Caco-2 (cell line): ENCODE results near the gene ATP1B2. TPM values are rescaled to one million over a fixed set of nuclear protein-coding genes. Genes with fewer than 3 reads are reported as not detected.

ENCODE experiments used
- BruUV-seq: library from RNA; stranded (reverse); fragments of 400-500 nt; replicated peaks from 2 replicates; lab custom pipeline; 2021; lab: Mats Ljungman, UMichigan
- CTCF ChIA-PET: fragments of 300-600 bp; sonication (Branson Sonifier 250); formaldehyde crosslinking; loops from one replicate; lab custom pipeline; 2022; ENCODE audit warnings: antibody characterized with exemption; lab: Charles Lee
- POLR2A ChIA-PET: fragments of 300-600 bp; sonication (Branson Sonifier 250); formaldehyde crosslinking; loops from one replicate; lab custom pipeline; 2022; ENCODE audit warnings: antibody characterized with exemption; lab: Charles Lee
- DNase-seq, 2 experiments: peaks; one replicate each; pipeline versions ENCODE4 v3.0.0 to v3.0.0-alpha.2; 2020 to 2022
- H3K27me3 ChIP-seq: replicated peaks from 2 replicates; pipeline ENCODE4 v1.6.0; 2011; ENCODE audit warnings: low read length; ENCODE audit not compliant: control insufficient read depth, insufficient read depth
- H3K36me3 ChIP-seq: 2 replicates; pipeline ENCODE4 v1.5.1; 2011; ENCODE audit warnings: low read length; ENCODE audit not compliant: control insufficient read depth, insufficient read depth
- H3K4me1 ChIP-seq: fragments of 250-450 bp; sonication (Bioruptor Pico); 2 replicates; pipeline ENCODE4 v1.5.1; 2020; ENCODE audit warnings: mild to moderate bottlenecking
- H3K4me3 ChIP-seq: 2 replicates; pipeline ENCODE4 v1.5.1; 2011; ENCODE audit warnings: low read depth, mild to moderate bottlenecking, control low read depth, low read length
- H3K9me3 ChIP-seq: fragments of 250-450 bp; sonication (Bioruptor Pico); 2 replicates; pipeline ENCODE4 v1.5.1; 2020; ENCODE audit warnings: mild to moderate bottlenecking, moderate library complexity
- H3K27ac Mint-ChIP-seq: one replicate; pipeline ENCODE4 v1.8.0; 2022; ENCODE audit warnings: mixed read lengths; ENCODE audit not compliant: unreplicated experiment
- H3K27me3 Mint-ChIP-seq: one replicate; pipeline ENCODE4 v1.8.0; 2022; ENCODE audit warnings: mixed read lengths; ENCODE audit not compliant: insufficient read depth, unreplicated experiment
- H3K36me3 Mint-ChIP-seq: one replicate; pipeline ENCODE4 v1.8.0; 2022; ENCODE audit warnings: mild to moderate bottlenecking, mixed read lengths; ENCODE audit not compliant: insufficient read depth, unreplicated experiment
- H3K4me1 Mint-ChIP-seq: one replicate; pipeline ENCODE4 v1.8.0; 2022; ENCODE audit warnings: low read depth, mixed read lengths; ENCODE audit not compliant: unreplicated experiment
- H3K4me3 Mint-ChIP-seq: one replicate; pipeline ENCODE4 v1.8.0; 2022; ENCODE audit warnings: mild to moderate bottlenecking, moderate library complexity, mixed read lengths; ENCODE audit not compliant: unreplicated experiment
- H3K9me3 Mint-ChIP-seq: one replicate; pipeline ENCODE4 v1.8.0; 2022; ENCODE audit warnings: mixed read lengths; ENCODE audit not compliant: unreplicated experiment
- CTCF ChIP-seq, 2 experiments: fragments of 200-600 bp in 1 of 2; IDR thresholded peaks; 1 replicate in 1 of 2; 2 replicates in 1 of 2; pipeline versions ENCODE4 v1.5.1 to v1.8.0; 2011 to 2022; ENCODE audit warnings: antibody characterized with exemption in 1 of 2, control low read depth in 1 of 2, inconsistent platforms in 1 of 2, low read depth in 1 of 2, low read length in 1 of 2, mild to moderate bottlenecking in 1 of 2, moderate library complexity in 1 of 2; ENCODE audit not compliant: insufficient read depth in 1 of 2, severe bottlenecking in 1 of 2, unreplicated experiment in 1 of 2
- intact Hi-C: fragments of 100-400 bp; cut with micrococcal nuclease; formaldehyde crosslinking; loops from one replicate; pipeline ENCODE4 v1.10.0; 2022; ENCODE audit not compliant: unreplicated experiment
- total RNA-seq: library from RNA; stranded (reverse); gene quantifications from 2 replicates; pipeline ENCODE4 v1.2.3, GENCODE V29; 2022

ATP1B2 gene
- total RNA-seq, 1 experiment from 2014 or later = 0.11 TPM

DNA sequence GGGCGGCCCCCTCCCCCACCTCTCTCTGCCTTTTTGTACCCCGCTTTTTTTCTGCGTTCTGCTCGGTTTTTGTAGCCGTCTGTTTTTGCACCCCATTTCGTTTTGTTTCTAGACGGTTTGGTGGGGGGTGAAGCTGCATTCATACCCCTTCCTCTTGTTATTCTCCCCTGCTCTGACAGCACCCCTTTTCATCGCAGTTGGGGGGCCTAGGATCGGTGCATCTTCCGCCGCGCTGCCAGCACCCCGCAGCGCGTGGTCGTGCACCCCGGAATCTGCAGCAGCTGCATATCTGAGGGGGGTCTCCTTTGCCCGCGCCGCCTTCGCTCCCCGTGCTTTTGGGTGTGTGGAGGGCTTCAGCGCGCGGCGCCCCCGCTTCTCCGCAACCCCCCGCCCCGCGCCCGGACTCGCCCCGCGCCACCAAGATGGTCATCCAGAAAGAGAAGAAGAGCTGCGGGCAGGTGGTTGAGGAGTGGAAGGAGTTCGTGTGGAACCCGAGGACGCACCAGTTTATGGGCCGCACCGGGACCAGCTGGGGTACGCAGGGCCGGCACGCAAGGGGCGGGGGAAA, 455 bp downstream of the ATP1B2 start:
- no peaks in the 10 kb centered on the region for H3K4me1 ChIP-seq
- Mint-ChIP-seq H3K36me3 (no peaks in the 10 kb centered on the region), H3K9me3 (no peaks in the 10 kb centered on the region), H3K27ac (no peak overlapping the region), H3K4me3 (peak overlapping the region; percentile 80), H3K27me3 (peaks cover 9% of the 10 kb centered on the region), H3K4me1 (peaks cover 10% of the 10 kb centered on the region)
- no peaks in the 10 kb centered on the region for H3K9me3 ChIP-seq
- no peaks in the 10 kb centered on the region for H3K27me3 ChIP-seq
- no peak for DNase-seq
- peak overlapping the region; percentile 35 for H3K4me3 ChIP-seq
- no TSS peak for BruUV-seq
- ChIA-PET CTCF (interaction anchor here (0.6 to 1.3 kb wide), 6 partner anchors 9 to 370 kb away, joined by 3 to 10 read pairs (median 7); partner anchors contain the start of genes FXR2, NAA38 and TP53), POLR2A (interaction anchor here (0.6 to 2.7 kb wide), 8 partner anchors 8 to 407 kb away, joined by 3 to 24 read pairs (median 4); partner anchors contain the start of genes EFNB3, MPDU1, TP53 and WRAP53)
- TF ChIP-seq CTCF (IDR thresholded peaks at IDR 0.05; ENCODE audit: insufficient read depth in 1 of 2, low read depth in 1 of 2, low read length in 1 of 2, severe bottlenecking in 1 of 2, unreplicated experiment in 1 of 2) = no peak
- intact Hi-C loops = no loop called here
- H3K36me3 ChIP-seq = no peaks in the 10 kb centered on the region

DNA sequence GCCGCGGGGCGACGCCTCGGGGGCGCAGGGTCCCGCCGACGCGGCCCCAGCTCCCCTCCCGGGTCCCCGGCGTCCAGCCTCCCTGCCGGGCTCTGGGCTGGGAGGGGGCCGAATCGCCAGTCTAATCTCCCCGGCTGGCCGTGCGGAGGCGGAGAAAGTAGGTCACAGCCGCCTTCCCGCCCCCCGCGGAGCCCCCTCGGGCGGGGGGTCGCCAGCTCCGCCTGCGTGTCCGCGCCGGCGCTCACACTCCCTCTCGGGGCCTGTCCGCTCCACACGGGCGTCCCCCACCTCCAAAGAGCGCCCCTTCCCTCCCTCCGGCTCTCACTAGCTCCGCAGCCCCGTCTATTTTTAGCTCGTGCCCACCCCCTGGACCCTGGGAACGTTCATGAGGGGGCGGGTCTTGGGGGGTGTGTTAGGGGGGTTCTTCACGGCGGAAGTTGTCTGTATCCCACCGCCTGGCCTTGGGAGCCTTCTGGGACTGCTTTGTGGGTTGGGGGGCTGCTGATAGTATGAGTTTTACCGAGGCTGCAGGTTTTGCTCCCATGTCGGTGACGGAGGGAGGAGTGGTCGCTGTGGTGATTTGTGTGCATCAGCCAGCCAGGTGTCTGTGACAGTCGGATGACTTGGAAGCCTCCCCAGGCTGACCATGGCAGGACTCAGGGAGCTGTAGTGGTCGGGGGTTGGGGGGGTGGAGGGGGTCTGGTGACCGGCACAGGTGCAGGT, 1.1 kb downstream of the ATP1B2 start:
- Mint-ChIP-seq H3K27me3 (peaks cover 9% of the 10 kb centered on the region), H3K36me3 (no peaks in the 10 kb centered on the region), H3K9me3 (no peaks in the 10 kb centered on the region), H3K27ac (no peak overlapping the region), H3K4me3 (peak overlapping the region; percentile 80), H3K4me1 (peaks cover 10% of the 10 kb centered on the region)
- Histone ChIP-seq H3K27me3 (no peaks in the 10 kb centered on the region), H3K36me3 (no peaks in the 10 kb centered on the region), H3K4me1 (no peaks in the 10 kb centered on the region), H3K9me3 (no peaks in the 10 kb centered on the region), H3K4me3 (peak overlapping the region; percentile 35)
- intact Hi-C loops = no loop called here
- no TSS peak for BruUV-seq
- DNase-seq = no peak
- no peak for TF ChIP-seq CTCF (IDR thresholded peaks at IDR 0.05; ENCODE audit: insufficient read depth in 1 of 2, low read depth in 1 of 2, low read length in 1 of 2, severe bottlenecking in 1 of 2, unreplicated experiment in 1 of 2)
- CTCF ChIA-PET = interaction anchor here (0.6 to 1.3 kb wide), 2 partner anchors 8 to 37 kb away, joined by 6 to 8 read pairs; partner anchors contain the start of gene FXR2
- POLR2A ChIA-PET = interaction anchor here (0.6 to 2.7 kb wide), 6 partner anchors 20 to 406 kb away, joined by 3 to 24 read pairs (median 4); partner anchors contain the start of genes EFNB3, TP53 and WRAP53

DNA sequence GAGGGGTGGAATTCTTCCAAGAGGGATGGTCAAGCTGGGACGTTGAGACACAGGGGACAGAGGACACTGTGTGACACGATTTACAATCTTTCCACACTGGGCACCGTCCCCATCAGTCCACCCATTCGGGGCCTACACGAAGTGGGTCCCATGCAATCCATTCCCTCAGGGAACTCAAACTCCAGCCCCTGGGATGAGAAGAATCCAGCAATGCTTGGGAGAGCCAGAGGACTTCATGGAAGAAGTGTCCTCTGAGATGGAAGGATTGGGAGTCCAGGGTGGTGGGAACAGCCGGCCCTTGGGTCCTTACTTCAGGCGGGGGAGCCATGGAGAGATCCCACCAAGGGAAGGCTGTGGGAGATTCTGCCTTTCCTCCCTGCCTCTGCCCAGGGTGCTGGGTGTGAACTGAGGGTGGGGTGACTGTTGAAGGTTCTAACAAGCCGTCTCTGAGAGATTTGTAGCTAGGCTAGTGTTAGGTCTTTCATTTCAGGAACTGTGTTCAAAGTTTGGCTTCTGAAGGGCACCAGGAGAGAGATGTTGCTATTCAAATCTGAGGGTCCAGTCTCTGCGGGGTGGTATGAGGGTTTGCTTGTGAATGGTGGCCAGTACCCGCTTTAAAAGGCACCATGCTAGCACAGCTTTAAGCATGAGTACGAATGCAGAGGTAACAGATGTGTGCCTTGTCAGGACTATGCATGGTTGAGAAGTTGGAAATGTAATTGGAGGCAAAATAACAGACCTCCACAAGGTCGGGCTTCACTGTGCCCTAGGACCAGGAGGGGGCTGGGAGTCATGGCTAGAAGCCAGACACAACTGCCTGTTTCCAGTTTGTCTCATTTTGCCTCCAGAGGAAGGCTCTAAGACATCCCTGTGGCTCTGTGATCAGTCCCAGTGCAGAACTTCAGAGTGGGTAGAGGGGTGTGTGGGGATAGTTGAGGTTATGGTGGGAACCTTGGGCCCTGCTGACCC, 1.9 kb downstream of the ATP1B2 start:
- peaks cover 10% of the 10 kb centered on the region for H3K4me1 Mint-ChIP-seq
- peak overlapping the region; percentile 17 for H3K4me3 Mint-ChIP-seq
- CTCF ChIA-PET = no interaction called here

More for the DNA sequence above, 1.9 kb downstream of the ATP1B2 start:
- no TSS peak for BruUV-seq
- H3K27me3 Mint-ChIP-seq = peaks cover 9% of the 10 kb centered on the region
- no peaks in the 10 kb centered on the region for H3K9me3 Mint-ChIP-seq
- TF ChIP-seq CTCF (IDR thresholded peaks at IDR 0.05; ENCODE audit: insufficient read depth in 1 of 2, low read depth in 1 of 2, low read length in 1 of 2, severe bottlenecking in 1 of 2, unreplicated experiment in 1 of 2) = no peak
- H3K27me3 ChIP-seq = no peaks in the 10 kb centered on the region
- H3K9me3 ChIP-seq = no peaks in the 10 kb centered on the region
- intact Hi-C loops = no loop called here
- no peak for DNase-seq
- no peak overlapping the region for H3K27ac Mint-ChIP-seq
- no peaks in the 10 kb centered on the region for H3K4me1 ChIP-seq
- H3K36me3 ChIP-seq = no peaks in the 10 kb centered on the region
- H3K36me3 Mint-ChIP-seq = no peaks in the 10 kb centered on the region
- H3K4me3 ChIP-seq = no peak overlapping the region
- POLR2A ChIA-PET = no interaction called here
